CD14-positive monocyte (primary cell): ENCODE measurements around the gene SNX32. TPM values are rescaled to one million over a fixed set of nuclear protein-coding genes. Genes with fewer than 3 reads are reported as not detected.

ENCODE experiments used
- DNase-seq, 3 donors: peaks; one replicate each; pipeline ENCODE4 v3.0.0-alpha.2; 2011 to 2022
- H2AFZ ChIP-seq: 2 replicates; pipeline ENCODE4 v1.6.0; 2012; ENCODE audit warnings: mild to moderate bottlenecking, low read depth, low read length, inconsistent platforms; ENCODE audit not compliant: insufficient read depth, poor library complexity, severe bottlenecking
- H3K27ac ChIP-seq, 2 donors: 1 replicate in 1 of 2; 2 replicates in 1 of 2; pipeline ENCODE4 v1.5.1; 2012 to 2013; ENCODE audit warnings: low read length in 2 of 2, control low read depth in 1 of 2, inconsistent platforms in 1 of 2, low read depth in 1 of 2, mild to moderate bottlenecking in 1 of 2
- H3K27me3 ChIP-seq, 2 donors: one replicate each; pipeline versions ENCODE4 v1.6.0 to v1.6.1; 2011 to 2013; ENCODE audit warnings: low read length in 2 of 2; ENCODE audit not compliant: control insufficient read depth in 2 of 2, insufficient read depth in 2 of 2
- H3K36me3 ChIP-seq, 2 donors: replicated peaks in 1 of 2; 1 replicate in 1 of 2; 2 replicates in 1 of 2; pipeline versions ENCODE4 v1.5.1 to v1.6.1; 2012 to 2013; ENCODE audit warnings: low read length in 2 of 2, control low read depth in 1 of 2, inconsistent platforms in 1 of 2, mild to moderate bottlenecking in 1 of 2; ENCODE audit not compliant: insufficient read depth in 2 of 2, control insufficient read depth in 1 of 2
- H3K4me1 ChIP-seq, 2 donors: 1 replicate in 1 of 2; 2 replicates in 1 of 2; pipeline versions ENCODE4 v1.5.1 to v1.6.1; 2012 to 2013; ENCODE audit warnings: low read length in 2 of 2, control low read depth in 1 of 2, inconsistent platforms in 1 of 2, mild to moderate bottlenecking in 1 of 2, moderate library complexity in 1 of 2; ENCODE audit not compliant: insufficient read depth in 2 of 2, control insufficient read depth in 1 of 2
- H3K4me2 ChIP-seq: replicated peaks from 2 replicates; pipeline ENCODE3; 2012; ENCODE audit warnings: low read length, moderate library complexity, mild to moderate bottlenecking; ENCODE audit not compliant: poor library complexity, severe bottlenecking; ENCODE audit errors: extremely low read depth
- H3K4me3 ChIP-seq, 3 experiments: fragments of 200-600 bp in 1 of 3; sonication (generic) in 1 of 3; replicated peaks in 1 of 3; 1 replicate in 2 of 3; 2 replicates in 1 of 3; pipeline ENCODE4 v1.5.1; 2011 to 2013; ENCODE audit warnings: low read length in 3 of 3, mild to moderate bottlenecking in 3 of 3, control low read depth in 2 of 3, low read depth in 2 of 3, inconsistent platforms in 1 of 3, moderate library complexity in 1 of 3
- H3K79me2 ChIP-seq: 2 replicates; pipeline ENCODE4 v1.6.0; 2012; ENCODE audit warnings: mild to moderate bottlenecking, control low read depth, inconsistent platforms, low read length, moderate library complexity; ENCODE audit not compliant: insufficient read depth
- H3K9ac ChIP-seq: 2 replicates; pipeline ENCODE4 v1.6.0; 2017; ENCODE audit warnings: low read length, mild to moderate bottlenecking; ENCODE audit not compliant: insufficient read depth, poor library complexity, severe bottlenecking
- H3K9me3 ChIP-seq, 2 donors: replicated peaks in 1 of 2; 1 replicate in 1 of 2; 2 replicates in 1 of 2; pipeline versions ENCODE4 v1.5.1 to v1.6.1; 2012 to 2013; ENCODE audit warnings: low read length in 2 of 2, control low read depth in 1 of 2; ENCODE audit not compliant: control insufficient read depth in 1 of 2, insufficient read depth in 1 of 2
- H4K20me1 ChIP-seq: 2 replicates; pipeline ENCODE4 v1.6.0; 2012; ENCODE audit warnings: mild to moderate bottlenecking, low read length, control low read depth, moderate library complexity; ENCODE audit not compliant: insufficient read depth
- H3K27ac Mint-ChIP-seq, 7 donors: one replicate each; pipeline ENCODE4 v1.8.0; 2020; ENCODE audit warnings: mild to moderate bottlenecking in 7 of 7, mixed read lengths in 7 of 7, moderate library complexity in 6 of 7, inconsistent platforms in 2 of 7
- H3K27me3 Mint-ChIP-seq, 3 donors: one replicate each; pipeline ENCODE4 v1.8.0; 2021 to 2022; ENCODE audit warnings: low read depth in 3 of 3, mild to moderate bottlenecking in 3 of 3, mixed read lengths in 3 of 3, moderate library complexity in 3 of 3, inconsistent platforms in 1 of 3
- H3K36me3 Mint-ChIP-seq, 2 donors: one replicate each; pipeline ENCODE4 v1.8.0; 2020; ENCODE audit warnings: mixed read lengths in 2 of 2, inconsistent platforms in 1 of 2, mild to moderate bottlenecking in 1 of 2
- H3K4me1 Mint-ChIP-seq: one replicate; pipeline ENCODE4 v1.8.0; 2020; ENCODE audit warnings: mild to moderate bottlenecking, mixed read lengths
- H3K4me3 Mint-ChIP-seq, 2 donors: one replicate each; pipeline ENCODE4 v1.8.0; 2020; ENCODE audit warnings: mild to moderate bottlenecking in 2 of 2, mixed read lengths in 2 of 2, moderate library complexity in 1 of 2
- H3K9me3 Mint-ChIP-seq, 7 donors: one replicate each; pipeline ENCODE4 v1.8.0; 2020 to 2022; ENCODE audit warnings: mixed read lengths in 7 of 7, mild to moderate bottlenecking in 6 of 7, moderate library complexity in 6 of 7, inconsistent platforms in 2 of 7
- CTCF ChIP-seq: fragments of 200-600 bp; IDR thresholded peaks from one replicate; pipeline ENCODE4 v1.8.0; 2022; ENCODE audit warnings: antibody characterized with exemption, mild to moderate bottlenecking
- WGBS: methylation state at CpG from one replicate; pipeline ENCODE4 v1.1.5; 2013; ENCODE audit warnings: missing lambda C conversion rate; ENCODE audit not compliant: insufficient coverage; 5-methylcytosine and 5-hydroxymethylcytosine counted together
- intact Hi-C, 2 donors: fragments of 100-400 bp; cut with micrococcal nuclease; formaldehyde crosslinking; loops; one replicate each; pipeline versions ENCODE4 v1.15.0 to v1.15.1; 2023
- polyA plus RNA-seq, 3 donors: library from polyadenylated mRNA; depleted of rRNA in 1 of 3; unstranded in 2 of 3; stranded (reverse) in 1 of 3; fragments of 300-500 nt in 2 of 3; fragments of >200 nt in 1 of 3; fragmentation: Illumina TruSeq in 2 of 3; gene quantifications; 1 replicate in 2 of 3; 2 replicates in 1 of 3; pipeline ENCODE4 v1.2.3, GENCODE V29; 2012 to 2021

Gene SNX32
- polyA plus RNA-seq, 3 donors, result 0.07 to 0.40 (median 0.12) TPM

- no peak overlapping the region for H3K27ac Mint-ChIP-seq
- no peaks in the 10 kb centered on the region for H4K20me1 ChIP-seq
Observed at GRCh38 chr11:65794570-65795510, 38.9 kb upstream of the SNX32 start.

More at GRCh38 chr11:65794570-65795510, 38.9 kb upstream of the SNX32 start:
- peaks cover 0 to 2% (median 0%) of the 10 kb centered on the region in 7 donors for H3K9me3 Mint-ChIP-seq
- H3K36me3 ChIP-seq, result no peaks in the 10 kb centered on the region
- peaks cover 0 to 16% of the 10 kb centered on the region in 2 donors for H3K27me3 ChIP-seq
- no peak overlapping the region for H3K4me3 Mint-ChIP-seq
- H3K36me3 Mint-ChIP-seq, result no peaks in the 10 kb centered on the region
- no peaks in the 10 kb centered on the region for H3K79me2 ChIP-seq
- WGBS, result 96% methylated on average over 40 of the region's 42 CpGs
- no peak overlapping the region for H3K4me2 ChIP-seq
- TF ChIP-seq CTCF, result no peak
- H3K27ac ChIP-seq, result no peak overlapping the region
- peaks cover 16% of the 10 kb centered on the region for H3K4me1 Mint-ChIP-seq
- no peak overlapping the region for H3K9ac ChIP-seq
- intact Hi-C loops, result no loop called here
- H3K9me3 ChIP-seq, result no peaks in the 10 kb centered on the region
- no peak overlapping the region for H2AFZ ChIP-seq
- H3K4me1 ChIP-seq, result peaks cover 10 to 12% of the 10 kb centered on the region in 2 donors
- H3K4me3 ChIP-seq, result no peak overlapping the region
- H3K27me3 Mint-ChIP-seq, result peaks cover 10 to 16% (median 13%) of the 10 kb centered on the region in 3 donors
- DNase-seq, result no peak
